Right lung (tissue), 10 donors: ENCODE results near the gene PLPPR2. TPM values are rescaled to one million over a fixed set of nuclear protein-coding genes. Genes with fewer than 3 reads are reported as not detected.
"Not testable (repeated sequence)": the region's sequence is repeated elsewhere in the genome, so short reads cannot be mapped to it uniquely, and the experiment has no call there.

ENCODE experiments used
- DNase-seq, 2 donors: peaks; one replicate each; pipeline ENCODE4 v3.0.0-alpha.2; 2013
- long read RNA-seq, 8 donors: transcript quantifications; one replicate each; lab custom pipeline, GENCODE V29; 2026
- polyA plus RNA-seq, 5 donors: library from polyadenylated mRNA; unstranded; fragments of 120-200 nt; gene quantifications; one replicate each; pipeline versions ENCODE4 v1.2.1 to v1.2.3, GENCODE V29; 2013; ENCODE audit warnings: inconsistent platforms in 1 of 5, low replicate concordance in 1 of 5; ENCODE audit not compliant: insufficient read length in 5 of 5, insufficient read depth in 1 of 5

PLPPR2 gene, protein sequence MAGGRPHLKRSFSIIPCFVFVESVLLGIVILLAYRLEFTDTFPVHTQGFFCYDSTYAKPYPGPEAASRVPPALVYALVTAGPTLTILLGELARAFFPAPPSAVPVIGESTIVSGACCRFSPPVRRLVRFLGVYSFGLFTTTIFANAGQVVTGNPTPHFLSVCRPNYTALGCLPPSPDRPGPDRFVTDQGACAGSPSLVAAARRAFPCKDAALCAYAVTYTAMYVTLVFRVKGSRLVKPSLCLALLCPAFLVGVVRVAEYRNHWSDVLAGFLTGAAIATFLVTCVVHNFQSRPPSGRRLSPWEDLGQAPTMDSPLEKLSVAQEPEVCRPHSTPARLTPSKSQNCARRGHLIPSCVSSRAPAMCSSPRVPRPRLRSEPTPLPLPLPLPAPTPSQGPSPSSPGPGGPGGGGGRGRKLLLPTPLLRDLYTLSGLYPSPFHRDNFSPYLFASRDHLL
- polyA plus RNA-seq, result 10 to 100 TPM; 16.2 to 32.3 (median 22.1) TPM
- long read RNA-seq, donor 1, partial matches to known transcripts, result 0 of 3 reads
- long read RNA-seq, donor 1, other reads (novel, unspliced or antisense), result 0 of 3 reads
- long read RNA-seq, donor 2, partial matches to known transcripts, result 0 of 1 reads
- long read RNA-seq, donor 2, other reads (novel, unspliced or antisense), result 0 of 1 reads
- long read RNA-seq, donor 3, partial matches to known transcripts, result 0 of 2 reads
- long read RNA-seq, donor 3, other reads (novel, unspliced or antisense), result 0 of 2 reads
- long read RNA-seq, donor 4, partial matches to known transcripts, result 0 of 2 reads
- long read RNA-seq, donor 4, other reads (novel, unspliced or antisense), result 0 of 2 reads
- long read RNA-seq, donor 5, partial matches to known transcripts, result 55 of 59 reads
- long read RNA-seq, donor 5, other reads (novel, unspliced or antisense), result 0 of 59 reads
- long read RNA-seq, donor 6, partial matches to known transcripts, result 0 of 1 reads
- long read RNA-seq, donor 6, other reads (novel, unspliced or antisense), result 0 of 1 reads
- long read RNA-seq, donor 7, transcript PLPPR2-201 (10 exons, 2,727 nt), result major isoform, 5 of 11 reads
- long read RNA-seq, donor 7, partial matches to known transcripts, result 0 of 11 reads
- long read RNA-seq, donor 7, other reads (novel, unspliced or antisense), result 5 of 11 reads
- long read RNA-seq, donor 8, partial matches to known transcripts, result 0 of 2 reads
- long read RNA-seq, donor 8, other reads (novel, unspliced or antisense), result 0 of 2 reads

GRCh38 chr19:11355160-11356073, at the start of gene PLPPR2:
PLPPR2 (plus strand) TSS chr19:11355432; CDS start chr19:11357674, 2,242 bp downstream.
- DNase-seq, result peak; percentile 75 to 79

- DNase-seq, result no peak
These were observed 48.9 kb upstream of the PLPPR2 start for GRCh38 chr19:11306337-11306736.

DNA sequence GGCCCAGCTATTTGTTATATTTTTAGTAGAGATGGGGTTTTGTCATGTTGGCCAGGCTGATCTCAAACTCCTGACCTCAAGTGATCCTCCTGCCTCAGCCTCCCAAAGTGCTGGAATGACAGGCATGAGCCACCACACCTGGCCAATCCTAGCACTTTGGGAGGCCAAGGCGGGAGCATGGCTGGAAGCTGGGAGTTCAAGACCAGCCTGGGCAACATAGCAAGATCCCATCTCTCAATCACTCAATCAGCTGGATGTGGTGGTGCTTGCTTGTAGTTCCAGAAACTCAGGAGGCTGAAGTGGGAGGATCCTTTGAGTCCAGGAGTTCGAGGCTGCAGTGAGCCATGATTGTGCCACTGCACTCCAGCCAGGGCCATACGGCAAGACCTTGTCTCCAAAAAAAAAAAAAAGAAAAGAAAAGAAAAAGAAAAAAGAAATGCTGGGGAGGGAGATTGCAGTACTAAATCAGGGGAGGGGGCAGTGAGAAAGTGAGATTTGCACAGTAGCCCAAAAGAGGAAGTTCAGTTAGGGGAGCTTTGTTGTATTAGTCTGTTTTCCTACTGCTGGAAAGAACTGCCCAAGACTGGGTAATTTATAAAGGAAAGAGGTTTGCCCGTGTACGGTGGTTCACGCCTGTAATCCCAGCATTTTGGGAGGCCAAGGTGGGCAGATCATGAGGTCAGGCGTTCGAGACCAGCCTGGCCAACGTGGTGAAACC, 34.8 kb upstream of the PLPPR2 start:
- not testable (repeated sequence) for DNase-seq

DNA sequence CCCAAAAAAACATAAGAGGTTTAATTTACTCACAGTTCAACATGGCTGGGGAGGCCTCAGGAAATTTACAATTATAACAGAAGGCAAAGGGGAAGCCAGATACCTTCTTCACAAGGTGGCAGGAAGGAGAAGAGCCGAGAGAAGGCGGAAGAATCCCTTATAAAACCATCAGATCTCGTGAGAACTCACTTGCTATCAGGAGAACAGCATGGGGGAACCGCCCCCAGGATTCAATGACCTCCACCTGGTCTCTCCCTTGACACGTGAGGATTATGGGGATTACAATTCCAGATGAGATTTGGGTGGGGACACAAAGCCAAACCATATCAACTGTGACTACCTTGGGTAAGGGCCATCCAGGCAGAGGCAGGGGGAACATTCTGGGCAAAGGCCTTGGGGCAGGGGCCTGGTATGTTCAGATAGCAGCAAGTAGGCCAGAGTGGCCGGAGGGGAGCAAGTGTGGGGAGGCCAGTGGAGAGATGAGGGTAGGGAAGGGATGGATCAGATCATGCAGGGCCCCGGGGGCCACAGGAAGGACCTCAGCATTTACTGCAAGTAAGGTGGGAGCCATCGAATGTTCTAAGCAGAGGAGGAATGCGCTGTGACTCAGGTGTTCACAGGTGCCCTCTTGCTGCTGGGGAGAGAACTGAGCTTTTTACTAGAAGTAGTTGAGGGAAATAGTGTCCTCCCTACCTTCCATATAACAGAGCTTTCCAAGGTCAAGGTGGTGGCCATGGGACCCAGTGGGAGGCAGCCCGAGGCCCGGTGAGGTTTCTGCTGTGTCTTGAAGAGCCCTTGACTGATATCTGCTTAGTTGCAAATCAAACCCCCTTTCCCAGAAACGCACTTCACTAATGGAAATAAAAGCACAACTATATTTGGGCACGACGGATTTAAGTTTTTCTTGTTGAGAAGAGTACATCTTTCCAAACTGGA, 33.8 kb upstream of the PLPPR2 start:
- DNase-seq, result no peak

GRCh38 chr19:11322269-11323024, 32.8 kb upstream of the PLPPR2 start:
- peak in 1 of 2 donors; percentile 11 for DNase-seq

DNA sequence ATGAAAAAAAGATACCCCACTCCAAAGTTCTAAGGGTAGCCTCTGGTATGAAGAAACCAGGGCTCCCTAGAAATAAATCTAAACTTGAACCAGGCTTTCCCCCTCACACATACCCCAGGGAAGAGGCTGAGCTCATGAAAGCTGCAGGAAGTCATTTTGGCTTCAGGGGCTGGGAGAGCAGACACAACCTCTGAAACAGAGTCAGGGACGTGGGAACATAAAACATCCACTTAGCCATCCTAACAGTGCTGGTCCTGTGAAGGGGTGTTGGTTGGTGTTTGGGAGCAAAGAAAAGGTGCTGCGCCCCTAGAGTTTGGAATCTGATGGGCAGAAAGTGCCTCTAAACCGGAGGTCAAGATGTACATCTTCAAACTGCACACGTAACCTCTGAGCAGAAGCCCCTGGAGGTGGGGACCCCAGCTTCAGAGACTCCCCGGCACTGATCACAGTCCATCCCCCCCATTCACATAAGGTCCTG, 31.6 kb upstream of the PLPPR2 start:
- DNase-seq, result no peak

DNA sequence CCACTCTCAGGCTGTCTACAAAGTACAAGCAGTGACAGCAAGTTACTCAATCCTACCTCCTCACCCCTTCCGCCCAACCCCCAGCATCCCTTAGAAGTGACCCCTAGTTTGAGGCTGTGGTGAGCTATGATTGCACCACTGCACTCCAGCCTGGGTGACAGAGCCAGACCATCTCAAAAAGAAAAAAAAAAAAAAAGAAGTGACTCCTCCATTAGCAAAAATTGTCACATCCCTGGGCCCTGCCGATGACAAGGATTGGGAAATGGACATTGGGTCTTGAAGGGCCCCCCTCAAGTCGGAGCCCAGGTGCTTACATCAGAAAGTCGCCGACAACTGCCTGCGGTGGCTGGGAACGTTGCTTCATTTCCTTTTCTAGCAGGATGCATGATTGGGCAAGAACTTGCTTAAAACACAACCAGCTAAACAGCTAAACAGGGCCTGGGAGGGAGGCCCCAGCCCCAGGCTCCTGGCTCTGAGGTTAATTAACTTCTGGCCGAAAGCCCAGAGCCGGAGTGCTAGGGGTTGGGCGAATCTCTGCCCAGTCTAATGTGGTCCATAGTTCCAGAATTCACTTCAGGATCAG, 31.1 kb upstream of the PLPPR2 start:
- DNase-seq, result peak; percentile 90 to 91

DNA sequence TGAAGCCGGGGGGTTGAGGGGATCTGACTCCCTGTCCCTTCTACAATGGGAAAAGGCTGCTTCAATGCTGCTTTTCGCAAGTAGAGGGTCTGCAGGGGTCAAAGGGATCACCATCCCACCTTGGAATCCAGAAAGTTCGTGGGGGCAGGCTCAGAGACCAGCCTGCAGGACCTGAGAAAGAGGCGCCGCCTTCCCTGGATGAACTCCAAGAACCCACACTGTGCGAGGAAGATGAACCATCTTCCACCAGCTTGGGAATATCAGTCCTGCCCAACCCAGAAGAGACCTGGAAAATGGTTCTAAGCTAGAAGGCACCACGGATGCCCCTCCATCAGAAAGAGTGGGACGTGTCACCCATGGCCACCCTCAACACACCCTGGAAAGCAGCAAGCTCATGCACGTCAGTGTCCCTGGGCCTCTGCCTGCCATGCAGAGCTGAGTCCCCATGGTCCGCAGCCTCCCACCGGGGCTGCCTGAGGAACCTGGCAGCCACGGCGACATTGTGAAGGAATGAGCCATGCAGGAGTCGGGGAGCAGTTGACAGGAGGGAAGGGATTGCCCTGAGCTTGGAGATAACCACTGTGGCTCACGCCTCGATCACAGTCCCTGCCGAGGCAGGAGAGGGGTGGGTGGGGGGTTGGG, 30.4 kb upstream of the PLPPR2 start:
- DNase-seq, result no peak

DNA sequence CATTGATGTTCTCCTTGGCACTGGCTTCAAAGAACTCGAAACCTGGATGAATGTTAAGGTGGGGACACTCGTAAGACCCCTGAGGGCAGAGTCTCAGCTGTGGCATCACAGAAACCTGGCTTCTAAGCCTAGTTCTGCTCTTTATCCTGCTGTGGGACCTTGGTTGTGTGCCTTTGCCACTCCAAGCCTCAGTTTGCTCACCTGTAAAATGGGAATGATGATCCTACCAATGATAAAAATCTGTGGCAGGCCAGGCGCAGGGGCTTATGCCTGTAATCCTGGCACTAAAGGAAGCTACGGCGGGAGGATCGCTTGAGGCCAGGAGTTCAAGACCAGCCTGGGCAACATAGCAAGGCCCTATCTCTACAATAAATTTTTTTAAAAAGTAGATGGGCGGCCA, 29.7 kb upstream of the PLPPR2 start:
- DNase-seq, result no peak

DNA sequence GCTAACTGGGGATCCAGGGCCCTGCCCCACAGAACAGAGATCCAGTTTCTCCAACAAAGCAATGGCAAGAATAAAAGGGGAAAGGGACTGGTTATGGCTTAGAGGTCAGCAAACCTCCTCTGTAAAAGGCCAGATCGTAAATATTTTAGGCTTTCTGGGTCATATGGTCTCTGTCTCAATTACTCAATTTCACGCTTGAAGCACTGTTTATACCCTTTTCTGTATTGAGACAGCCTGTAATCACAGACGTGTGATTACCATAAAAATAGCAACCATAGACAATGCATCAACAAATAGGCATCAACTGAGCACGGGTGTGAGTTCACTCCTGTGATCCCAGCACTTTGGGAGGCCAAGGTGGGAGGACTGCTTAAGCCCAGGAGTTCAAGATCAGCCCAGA, 25.1 kb upstream of the PLPPR2 start:
- no peak for DNase-seq

GRCh38 chr19:11331502-11331901, 23.7 kb upstream of the PLPPR2 start:
- DNase-seq, result no peak

DNA sequence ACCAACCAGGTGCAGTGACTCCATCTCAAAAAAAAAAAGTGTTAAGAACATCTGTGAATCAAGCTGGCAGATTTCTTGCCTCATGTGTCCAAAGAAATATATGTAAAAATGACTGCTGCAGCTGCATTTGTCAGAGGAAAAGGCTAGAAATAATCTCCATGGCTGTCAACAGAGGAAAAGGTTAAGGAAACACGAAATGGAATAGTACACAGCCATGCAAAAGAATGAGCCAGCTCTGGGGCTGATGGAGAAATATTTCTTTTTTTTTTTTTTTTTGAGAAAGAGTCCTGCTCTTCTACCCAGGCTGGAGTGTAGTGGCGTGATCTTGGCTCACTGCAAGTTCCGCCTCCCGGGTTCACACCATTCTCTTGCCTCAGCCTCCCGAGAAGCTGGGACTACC, 22.4 kb upstream of the PLPPR2 start:
- DNase-seq, result no peak

DNA sequence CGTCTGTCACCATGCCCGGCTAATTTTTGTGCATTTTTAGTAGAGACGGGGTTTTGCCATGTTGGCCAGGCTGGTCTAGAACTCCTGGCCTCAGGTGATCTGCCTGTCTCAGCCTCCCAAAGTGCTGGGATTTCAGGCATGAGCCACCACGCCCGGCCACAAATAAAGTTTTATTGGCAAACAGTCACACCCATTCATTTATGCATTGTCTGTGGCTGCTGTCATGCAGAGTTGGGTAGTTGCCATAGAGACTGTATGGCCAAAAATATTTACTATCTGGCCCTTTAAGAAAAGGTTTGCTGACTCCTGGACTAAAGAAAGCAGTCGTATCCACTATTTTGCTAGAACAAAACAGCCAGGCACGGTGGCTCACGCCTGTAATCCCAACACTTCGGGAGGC, 21.4 kb upstream of the PLPPR2 start:
- DNase-seq, result not testable (repeated sequence)

- no peak for DNase-seq
These were observed 19.6 kb upstream of the PLPPR2 start for GRCh38 chr19:11335449-11336146.

GRCh38 chr19:11337080-11337479, 18.2 kb upstream of the PLPPR2 start:
- no peak for DNase-seq

- no peak for DNase-seq
These were observed 17.1 kb upstream of the PLPPR2 start for GRCh38 chr19:11338121-11338520.
